Central memory CD8-positive, alpha-beta T cell (primary cell): ENCODE results near the gene CCDC196.

Experiments used
- ATAC-seq: fragments of 150-1000 bp; cut with Tn5 transposase; replicated peaks from 2 replicates; pipeline ENCODE4 v1.10.0; 2022; ENCODE audit warnings: mild to moderate bottlenecking, moderate FRiP score, moderate number of reproducible peaks; ENCODE audit not compliant: poor library complexity, severe bottlenecking; ENCODE audit errors: extremely low read depth
- DNase-seq, 2 donors: peaks; one replicate each; pipeline ENCODE4 v3.0.0; 2021; ENCODE audit warnings: low spot score in 2 of 2
- H3K27ac Mint-ChIP-seq: one replicate; pipeline ENCODE4 v1.8.0; 2022; ENCODE audit warnings: low read depth, mild to moderate bottlenecking, moderate library complexity, mixed read lengths
- H3K27me3 Mint-ChIP-seq: one replicate; pipeline ENCODE4 v1.8.0; 2022; ENCODE audit warnings: mixed read lengths
- H3K36me3 Mint-ChIP-seq: one replicate; pipeline ENCODE4 v1.8.0; 2022; ENCODE audit warnings: mild to moderate bottlenecking, moderate library complexity, mixed read lengths; ENCODE audit not compliant: insufficient read depth
- H3K4me1 Mint-ChIP-seq: one replicate; pipeline ENCODE4 v1.8.0; 2022; ENCODE audit warnings: mixed read lengths
- H3K4me3 Mint-ChIP-seq: one replicate; pipeline ENCODE4 v1.8.0; 2022; ENCODE audit warnings: mild to moderate bottlenecking, moderate library complexity, mixed read lengths
- H3K9me3 Mint-ChIP-seq: one replicate; pipeline ENCODE4 v1.8.0; 2022; ENCODE audit warnings: mixed read lengths

The CCDC196 gene

DNA sequence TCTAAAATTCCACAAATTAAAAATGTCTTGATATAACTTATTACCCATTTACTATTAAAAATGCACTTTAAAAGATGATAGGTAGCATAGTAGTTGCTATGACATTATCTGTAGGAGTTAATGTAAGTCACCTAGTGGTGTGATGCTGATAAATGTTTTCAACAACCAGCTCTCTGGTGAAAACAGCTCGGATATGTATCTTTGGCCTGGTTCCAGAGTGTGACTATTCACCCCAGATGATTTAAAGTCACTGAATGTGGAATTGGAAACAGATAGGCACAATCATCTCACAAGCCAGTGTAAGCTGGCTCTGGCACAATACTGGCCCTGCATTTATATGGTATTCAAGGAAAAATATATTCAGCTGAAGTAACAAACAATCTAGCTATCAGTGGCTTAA lies 9.2 kb upstream of the CCDC196 start:
- no peak for ATAC-seq
- no peaks in the 10 kb centered on the region for H3K27me3 Mint-ChIP-seq
- peaks cover 1% of the 10 kb centered on the region for H3K36me3 Mint-ChIP-seq
- no peaks in the 10 kb centered on the region for H3K9me3 Mint-ChIP-seq
- no peaks in the 10 kb centered on the region for H3K4me1 Mint-ChIP-seq
- no peak overlapping the region for H3K27ac Mint-ChIP-seq
- no peak overlapping the region for H3K4me3 Mint-ChIP-seq
- DNase-seq: no peak

DNA sequence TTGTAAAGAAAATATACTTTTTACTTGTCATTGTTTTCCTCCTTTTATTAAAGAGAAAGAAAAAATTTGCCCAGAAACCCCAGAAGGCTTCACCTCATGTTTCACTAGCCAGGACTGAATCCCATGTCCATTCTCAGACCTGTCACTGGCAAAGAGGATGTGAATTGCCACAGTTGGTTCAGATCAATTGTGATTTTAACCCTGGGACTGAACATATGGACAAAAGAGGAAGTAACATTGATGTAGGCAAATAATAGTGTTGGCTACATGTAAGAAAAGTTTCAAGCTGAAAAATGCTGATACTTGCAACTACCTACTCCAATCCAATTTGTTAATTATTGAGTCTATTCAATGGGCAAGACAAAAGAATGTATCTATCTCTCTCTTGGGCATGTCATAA lies 8.6 kb upstream of the CCDC196 start:
- ATAC-seq: no peak
- no peaks in the 10 kb centered on the region for H3K27me3 Mint-ChIP-seq
- peaks cover 1% of the 10 kb centered on the region for H3K36me3 Mint-ChIP-seq
- H3K9me3 Mint-ChIP-seq: no peaks in the 10 kb centered on the region
- DNase-seq: no peak
- no peak overlapping the region for H3K27ac Mint-ChIP-seq
- no peaks in the 10 kb centered on the region for H3K4me1 Mint-ChIP-seq
- no peak overlapping the region for H3K4me3 Mint-ChIP-seq

DNA sequence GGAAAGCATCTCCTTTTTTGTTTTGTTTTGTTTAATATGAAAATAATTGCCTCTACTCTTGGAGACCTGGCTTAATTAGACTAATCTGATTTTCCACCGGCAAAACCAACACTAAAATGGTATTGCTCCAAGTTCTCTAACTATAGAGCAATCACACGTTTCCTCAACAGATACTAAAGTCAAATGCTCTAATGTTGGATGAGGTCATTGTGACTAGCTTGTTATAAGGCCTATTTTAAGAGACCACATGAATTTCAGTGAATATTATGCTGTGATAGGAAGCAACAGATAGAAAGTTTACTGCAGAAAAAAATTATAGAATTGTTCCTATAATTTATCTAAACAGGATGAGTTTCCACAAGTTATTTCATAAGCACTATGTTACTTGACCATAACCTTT lies 3.3 kb upstream of the CCDC196 start:
- no peak overlapping the region for H3K27ac Mint-ChIP-seq
- H3K9me3 Mint-ChIP-seq: no peaks in the 10 kb centered on the region
- H3K36me3 Mint-ChIP-seq: no peaks in the 10 kb centered on the region
- no peaks in the 10 kb centered on the region for H3K4me1 Mint-ChIP-seq
- DNase-seq (no peak), ATAC-seq (no peak)
- no peak overlapping the region for H3K4me3 Mint-ChIP-seq
- no peaks in the 10 kb centered on the region for H3K27me3 Mint-ChIP-seq

DNA sequence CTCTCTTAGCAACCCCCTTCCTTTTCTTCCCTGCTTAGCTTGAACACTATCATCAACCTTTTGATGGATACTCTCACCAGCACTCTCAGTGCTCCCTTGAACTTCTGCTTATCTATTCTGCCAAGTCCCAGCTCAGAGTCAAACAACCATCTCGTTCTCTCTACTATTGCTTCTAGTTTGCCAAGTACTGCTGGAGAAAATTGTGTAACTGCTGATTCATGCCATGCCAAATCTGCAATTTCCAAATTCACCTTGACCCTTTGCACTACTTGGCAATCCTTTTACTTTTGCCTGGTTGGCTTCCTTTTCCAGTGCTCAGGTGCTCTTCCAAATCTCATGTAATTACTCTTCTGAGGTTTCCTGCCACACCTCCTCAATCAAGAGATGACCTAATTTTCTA lies 2.8 kb upstream of the CCDC196 start:
- no peaks in the 10 kb centered on the region for H3K4me1 Mint-ChIP-seq
- no peak overlapping the region for H3K4me3 Mint-ChIP-seq
- H3K27ac Mint-ChIP-seq: no peak overlapping the region
- DNase-seq: no peak
- no peak for ATAC-seq
- H3K36me3 Mint-ChIP-seq: no peaks in the 10 kb centered on the region
- no peaks in the 10 kb centered on the region for H3K9me3 Mint-ChIP-seq
- H3K27me3 Mint-ChIP-seq: no peaks in the 10 kb centered on the region

DNA sequence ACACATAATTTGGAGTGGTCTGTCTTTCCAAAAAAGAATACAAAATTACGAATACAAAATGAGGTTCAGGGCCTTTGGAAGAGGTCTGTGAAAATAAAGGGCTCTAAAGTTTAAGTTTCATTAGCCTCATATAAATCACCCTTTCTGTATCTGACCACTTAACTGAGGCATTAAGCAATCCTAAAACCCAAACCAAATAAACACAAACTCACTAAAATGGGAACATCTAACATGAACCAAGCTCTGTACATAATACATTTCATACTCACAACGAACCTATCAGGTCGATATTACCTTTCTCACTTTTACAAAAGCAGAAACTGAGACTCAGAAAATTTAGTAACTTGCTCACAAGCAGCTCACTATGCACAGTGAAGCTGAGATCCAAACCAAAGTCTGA lies 1.1 kb upstream of the CCDC196 start:
- Mint-ChIP-seq H3K4me1 (no peaks in the 10 kb centered on the region), H3K27me3 (no peaks in the 10 kb centered on the region), H3K27ac (no peak overlapping the region), H3K36me3 (no peaks in the 10 kb centered on the region), H3K4me3 (no peak overlapping the region), H3K9me3 (no peaks in the 10 kb centered on the region)
- ATAC-seq (no peak), DNase-seq (no peak)

DNA sequence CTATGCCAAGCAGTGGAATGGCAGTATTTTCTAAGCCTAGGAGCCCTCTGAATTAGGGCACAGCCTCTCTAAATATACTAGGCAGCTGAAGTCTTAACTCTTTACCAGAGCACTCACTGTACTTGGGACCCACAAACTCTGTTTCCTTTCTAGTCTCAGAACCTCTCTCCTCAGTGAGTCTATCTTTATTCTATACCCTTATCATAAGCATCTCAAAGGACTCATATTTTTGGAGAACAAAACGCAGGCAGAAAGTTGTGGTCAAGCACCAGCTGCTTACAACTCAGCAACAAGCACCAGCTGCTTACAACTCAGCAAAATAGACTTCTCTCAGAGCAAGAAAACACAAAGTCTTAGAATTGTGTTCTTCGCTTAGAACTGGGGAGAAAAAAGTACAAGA lies 993 bp downstream of the CCDC196 start:
- no peaks in the 10 kb centered on the region for H3K36me3 Mint-ChIP-seq
- no peak overlapping the region for H3K27ac Mint-ChIP-seq
- H3K4me1 Mint-ChIP-seq: no peaks in the 10 kb centered on the region
- no peak for DNase-seq
- H3K4me3 Mint-ChIP-seq: no peak overlapping the region
- H3K9me3 Mint-ChIP-seq: no peaks in the 10 kb centered on the region
- H3K27me3 Mint-ChIP-seq: no peaks in the 10 kb centered on the region
- ATAC-seq: no peak

DNA sequence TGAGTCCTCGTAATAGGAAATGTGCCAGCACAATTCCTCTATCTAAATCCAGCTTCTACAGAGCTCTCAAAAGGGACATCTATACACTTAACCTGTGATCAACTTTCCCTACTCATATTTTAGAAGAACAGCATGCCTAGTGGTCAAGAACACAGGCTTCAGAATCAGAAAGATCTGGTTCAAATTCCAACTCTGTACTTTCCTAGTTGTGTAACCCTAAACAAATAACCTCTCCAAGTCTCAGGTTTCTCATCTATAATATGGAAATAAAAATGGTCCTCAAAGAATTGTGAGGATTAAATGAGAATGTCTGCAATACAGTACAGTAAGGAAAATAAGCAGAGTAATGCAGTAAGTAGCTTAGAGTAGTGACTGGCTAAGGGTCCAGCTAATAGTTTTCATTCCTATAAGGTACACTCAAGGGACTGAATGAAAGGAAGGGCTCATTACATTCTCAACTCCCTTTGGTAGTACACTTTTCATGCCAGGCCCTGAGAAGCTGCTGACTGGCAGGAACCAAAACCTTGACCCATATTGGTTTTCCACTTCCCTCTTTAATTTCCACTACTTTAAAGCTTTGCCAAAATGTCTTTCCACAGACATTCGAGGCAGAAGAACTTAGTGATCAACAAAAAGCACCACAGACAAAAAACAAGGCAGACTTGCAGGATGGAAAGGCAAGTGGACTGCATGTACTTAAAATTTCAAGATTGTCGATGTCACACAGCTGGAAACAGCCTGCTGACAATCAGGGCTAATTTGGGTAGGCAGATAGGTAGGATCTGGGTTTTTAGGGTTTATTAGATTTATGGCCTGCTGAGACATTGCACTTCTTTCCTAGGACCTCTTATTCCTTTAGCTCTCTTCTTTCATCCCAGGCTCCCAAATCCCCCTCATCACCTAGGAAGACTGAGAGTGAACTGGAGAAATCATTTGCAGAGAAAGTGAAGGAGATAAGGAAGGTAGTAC lies 4.3 kb downstream of the CCDC196 start:
- H3K9me3 Mint-ChIP-seq: no peaks in the 10 kb centered on the region
- no peak overlapping the region for H3K27ac Mint-ChIP-seq
- ATAC-seq (no peak), DNase-seq (no peak)
- H3K4me3 Mint-ChIP-seq: no peak overlapping the region
- H3K27me3 Mint-ChIP-seq: no peaks in the 10 kb centered on the region
- H3K4me1 Mint-ChIP-seq: no peaks in the 10 kb centered on the region
- H3K36me3 Mint-ChIP-seq: no peaks in the 10 kb centered on the region

DNA sequence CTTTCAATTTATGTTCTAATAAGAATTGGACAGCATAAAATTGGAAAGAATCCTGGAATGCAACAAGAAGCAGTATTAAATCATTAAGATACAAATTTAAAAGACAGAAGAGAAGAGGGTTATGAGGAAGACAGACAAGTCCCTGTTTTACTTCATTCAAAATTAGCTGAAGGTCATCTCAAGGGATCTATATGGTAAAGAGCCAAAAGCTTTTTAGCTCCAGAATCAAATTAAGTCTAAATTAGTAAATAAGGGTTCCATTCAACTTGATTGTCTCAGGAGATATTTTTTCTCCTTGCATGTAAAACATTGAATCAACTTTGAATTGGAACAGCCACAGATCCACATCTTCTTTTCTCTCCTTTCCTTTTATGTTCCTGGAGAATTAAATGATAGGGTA lies 7.6 kb downstream of the CCDC196 start:
- ATAC-seq (no peak), DNase-seq (no peak)
- Mint-ChIP-seq H3K36me3 (no peaks in the 10 kb centered on the region), H3K4me1 (no peaks in the 10 kb centered on the region), H3K9me3 (no peaks in the 10 kb centered on the region), H3K4me3 (no peak overlapping the region), H3K27ac (no peak overlapping the region), H3K27me3 (no peaks in the 10 kb centered on the region)

DNA sequence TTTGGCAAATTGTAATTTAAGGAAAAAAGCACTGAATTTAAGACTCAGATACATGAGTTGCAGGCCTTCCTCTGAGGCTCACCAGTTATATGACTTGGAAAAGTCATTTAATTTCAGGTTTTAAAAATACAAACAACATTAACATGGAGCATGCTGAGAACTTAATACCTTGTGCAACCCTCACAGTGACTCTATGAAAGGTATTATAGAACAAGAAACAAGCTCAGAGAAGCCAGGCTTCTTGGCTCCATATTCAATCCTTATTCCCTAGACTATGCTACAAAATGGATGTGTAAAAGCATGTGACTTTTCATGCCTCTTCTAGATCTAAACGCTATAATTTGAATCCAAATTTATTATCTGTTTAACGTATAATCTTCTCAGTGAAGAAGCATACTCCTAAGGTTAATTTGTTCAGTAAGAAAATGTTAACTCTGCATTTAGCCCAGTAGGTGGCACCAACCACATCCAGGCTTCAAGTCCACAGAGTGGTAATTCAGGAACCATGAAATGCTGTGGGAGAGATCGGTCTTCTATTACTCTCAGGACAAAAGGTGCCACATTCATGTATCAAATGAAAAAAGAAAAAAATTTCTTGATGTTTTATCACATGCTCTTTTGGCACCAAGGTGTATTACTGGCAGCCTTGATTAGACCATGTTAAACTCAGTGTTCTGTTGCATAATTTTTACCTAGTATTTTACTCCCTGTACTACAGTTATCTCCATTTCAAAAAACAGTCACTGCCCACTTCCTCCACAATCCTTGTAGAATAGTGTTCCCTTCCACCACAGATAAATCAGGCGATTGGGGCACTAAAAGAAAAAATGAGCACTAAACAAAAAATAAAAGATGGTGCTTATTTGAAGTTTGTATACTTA lies 9.3 kb downstream of the CCDC196 start:
- H3K4me1 Mint-ChIP-seq: no peaks in the 10 kb centered on the region
- no peaks in the 10 kb centered on the region for H3K27me3 Mint-ChIP-seq
- H3K27ac Mint-ChIP-seq: no peak overlapping the region

DNA sequence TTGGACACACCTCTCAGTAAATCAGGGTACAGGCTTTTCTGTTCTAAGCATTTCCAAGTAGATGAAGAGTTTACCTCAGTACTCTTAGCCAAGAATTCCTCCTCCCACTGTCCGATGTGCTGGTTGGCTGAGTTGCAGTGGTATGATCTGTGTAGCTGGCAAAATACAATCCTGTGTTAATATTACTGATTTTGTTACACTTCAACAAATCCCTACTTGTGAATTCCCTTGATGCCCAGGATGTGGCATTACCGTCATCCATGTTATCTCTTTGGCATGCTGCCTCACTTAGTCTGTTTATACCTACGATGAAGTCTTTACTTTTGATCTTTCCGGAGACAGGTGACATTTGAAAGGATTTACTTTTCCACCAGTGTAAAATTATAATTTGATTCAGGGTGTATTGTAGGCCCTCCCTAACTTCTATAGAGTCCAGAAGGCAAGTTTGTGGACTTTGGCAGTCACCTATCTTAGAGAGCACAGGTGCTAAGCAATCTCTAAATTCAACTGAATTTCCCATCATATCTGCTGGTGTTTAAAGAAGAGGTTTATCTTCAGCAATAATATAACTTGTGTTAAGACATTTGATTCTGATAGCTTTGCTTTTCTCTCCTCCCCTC lies 10.1 kb downstream of the CCDC196 start:
- Mint-ChIP-seq H3K27me3 (no peaks in the 10 kb centered on the region), H3K27ac (no peak overlapping the region), H3K9me3 (no peaks in the 10 kb centered on the region), H3K4me1 (no peaks in the 10 kb centered on the region), H3K36me3 (no peaks in the 10 kb centered on the region), H3K4me3 (no peak overlapping the region)
- DNase-seq: no peak
- no peak for ATAC-seq

More for the DNA sequence above, 9.3 kb downstream of the CCDC196 start:
- no peak overlapping the region for H3K4me3 Mint-ChIP-seq
- H3K36me3 Mint-ChIP-seq: no peaks in the 10 kb centered on the region
- H3K9me3 Mint-ChIP-seq: no peaks in the 10 kb centered on the region
- ATAC-seq (no peak), DNase-seq (no peak)

DNA sequence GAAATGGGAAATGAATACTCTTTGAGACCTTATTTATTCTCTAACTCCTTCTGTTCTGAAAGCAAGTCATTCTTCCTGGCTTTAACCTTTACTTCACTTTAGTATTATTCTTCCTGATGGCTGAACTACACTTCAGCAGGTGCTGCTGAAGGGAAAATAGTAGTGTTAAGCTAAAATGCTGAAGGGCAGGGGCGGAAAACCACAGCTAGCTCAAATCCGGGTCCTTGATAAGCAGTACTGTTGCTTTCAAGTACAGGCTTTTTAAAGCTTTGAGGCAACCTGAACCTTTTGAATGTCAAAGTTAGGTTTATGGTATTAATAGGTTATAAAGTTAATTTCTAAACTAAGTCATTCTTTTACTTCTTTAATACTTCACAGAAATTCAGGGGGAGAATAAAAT lies 10.7 kb downstream of the CCDC196 start:
- H3K4me1 Mint-ChIP-seq: no peaks in the 10 kb centered on the region
- H3K4me3 Mint-ChIP-seq: no peak overlapping the region
- H3K27ac Mint-ChIP-seq: no peak overlapping the region
- ATAC-seq (no peak), DNase-seq (no peak)
- no peaks in the 10 kb centered on the region for H3K27me3 Mint-ChIP-seq
- H3K9me3 Mint-ChIP-seq: no peaks in the 10 kb centered on the region
- no peaks in the 10 kb centered on the region for H3K36me3 Mint-ChIP-seq

DNA sequence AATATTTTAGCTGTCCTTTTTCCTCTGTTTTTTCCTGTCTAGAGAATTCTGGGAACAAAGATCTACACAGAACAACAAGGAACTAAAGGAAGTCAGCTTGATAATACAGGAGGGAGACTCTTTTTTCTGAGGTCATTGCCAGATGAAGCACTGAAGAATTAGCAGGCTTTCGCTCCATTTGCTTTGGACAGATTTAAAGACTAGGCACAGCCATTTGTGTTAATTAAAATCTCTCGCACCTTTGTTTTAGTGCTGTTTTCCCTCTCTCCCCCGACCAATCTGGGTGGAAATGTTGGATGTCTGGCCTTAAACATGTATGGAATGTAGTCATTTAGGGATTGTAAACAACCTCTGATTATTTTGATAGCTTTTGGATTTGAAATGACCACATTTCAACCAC lies 12.1 kb downstream of the CCDC196 start:
- no peak overlapping the region for H3K4me3 Mint-ChIP-seq
- no peak overlapping the region for H3K27ac Mint-ChIP-seq
- H3K36me3 Mint-ChIP-seq: peaks cover 2% of the 10 kb centered on the region
- no peaks in the 10 kb centered on the region for H3K9me3 Mint-ChIP-seq
- no peak for DNase-seq
- no peaks in the 10 kb centered on the region for H3K4me1 Mint-ChIP-seq
- no peaks in the 10 kb centered on the region for H3K27me3 Mint-ChIP-seq
- no peak for ATAC-seq
